ENCODE results near the gene GLYATL1B.
"Not testable (repeated sequence)": the region's sequence is repeated elsewhere in the genome, so short reads cannot be mapped to it uniquely, and the experiment has no call there.

DNA sequence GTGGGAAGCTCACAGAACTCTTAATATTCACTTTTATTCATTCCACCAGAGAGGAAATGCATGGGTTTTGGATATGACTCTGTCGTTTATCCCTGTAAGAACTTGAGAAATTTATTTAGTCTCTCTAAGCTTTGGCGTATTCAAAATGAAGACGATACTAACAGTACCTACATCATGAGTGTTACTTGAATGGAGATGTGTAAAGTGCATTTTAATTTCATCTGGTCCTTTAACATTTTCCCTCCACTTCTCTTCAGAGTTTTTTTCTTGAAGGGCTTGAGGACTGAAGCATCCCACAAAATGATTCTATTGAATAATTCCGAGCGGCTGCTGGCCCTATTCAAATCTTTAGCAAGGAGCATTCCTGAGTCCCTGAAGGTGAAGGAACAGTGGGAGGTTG is at the start of gene GLYATL1B:
- TF ChIP-seq CTCF, POLR2A (IDR thresholded peaks at IDR 0.05): not testable (repeated sequence)
